Measurements from ENCODE around the gene FMO2. TPM values are rescaled to one million over a fixed set of nuclear protein-coding genes. Genes with fewer than 3 reads are reported as not detected.
"Not testable (repeated sequence)": the region's sequence is repeated elsewhere in the genome, so short reads cannot be mapped to it uniquely, and the experiment has no call there.

FMO2 gene
- total RNA-seq, 1 donor: 2.9 TPM

- no peaks in the 10 kb centered on the region for H3K36me3 ChIP-seq (ENCODE audit: insufficient read depth, low read length)
- H3K4me2 ChIP-seq (ENCODE audit: insufficient read depth, low read length): no peak overlapping the region
- H3K4me3 ChIP-seq (ENCODE audit: insufficient read depth, low read length): no peak overlapping the region
- H4K20me1 ChIP-seq (ENCODE audit: insufficient read depth, low read length): no peaks in the 10 kb centered on the region
- no peaks in the 10 kb centered on the region for H3K79me2 ChIP-seq (ENCODE audit: insufficient read depth, low read length)
- no peak overlapping the region for H2AFZ ChIP-seq (ENCODE audit: low read length)
- no peaks in the 10 kb centered on the region for H3K27me3 ChIP-seq (ENCODE audit: insufficient read depth, low read length)
- TF ChIP-seq CTCF (IDR thresholded peaks at IDR 0.05; ENCODE audit: extremely low read depth, low read depth, low read length): no peak
- H3K27ac ChIP-seq (ENCODE audit: low read depth, low read length): no peak overlapping the region
- H3K9me3 ChIP-seq (ENCODE audit: low read depth, low read length): no peaks in the 10 kb centered on the region
- no peaks in the 10 kb centered on the region for H3K4me1 ChIP-seq (ENCODE audit: insufficient read depth, low read length)
- DNase-seq (ENCODE audit: insufficient read length, low spot score, missing footprints): no peak
Observed at GRCh38 chr1:171231326-171231725, 46.2 kb downstream of the FMO2 start.

- TF ChIP-seq CTCF (IDR thresholded peaks at IDR 0.05; ENCODE audit: extremely low read depth, low read depth, low read length): no peak
- H3K9me3 ChIP-seq (ENCODE audit: low read depth, low read length): no peaks in the 10 kb centered on the region
- no peak for DNase-seq (ENCODE audit: insufficient read length, low spot score, missing footprints)
- H3K4me1 ChIP-seq (ENCODE audit: insufficient read depth, low read length): no peaks in the 10 kb centered on the region
- H3K27me3 ChIP-seq (ENCODE audit: insufficient read depth, low read length): no peaks in the 10 kb centered on the region
- H3K4me2 ChIP-seq (ENCODE audit: insufficient read depth, low read length): no peak overlapping the region
- no peak overlapping the region for H3K27ac ChIP-seq (ENCODE audit: low read depth, low read length)
- no peak overlapping the region for H2AFZ ChIP-seq (ENCODE audit: low read length)
- H3K36me3 ChIP-seq (ENCODE audit: insufficient read depth, low read length): no peaks in the 10 kb centered on the region
- no peaks in the 10 kb centered on the region for H4K20me1 ChIP-seq (ENCODE audit: insufficient read depth, low read length)
- no peak overlapping the region for H3K4me3 ChIP-seq (ENCODE audit: insufficient read depth, low read length)
- no peaks in the 10 kb centered on the region for H3K79me2 ChIP-seq (ENCODE audit: insufficient read depth, low read length)
Observed at GRCh38 chr1:171233183-171233582, 48.1 kb downstream of the FMO2 start.

GRCh38 chr1:171236231-171236630 lies 51.1 kb downstream of the FMO2 start:
- H3K4me3 ChIP-seq (ENCODE audit: insufficient read depth, low read length); H3K9me3 ChIP-seq (ENCODE audit: low read depth, low read length); H2AFZ ChIP-seq (ENCODE audit: low read length); H3K4me1 ChIP-seq (ENCODE audit: insufficient read depth, low read length); H3K4me2 ChIP-seq (ENCODE audit: insufficient read depth, low read length); H3K79me2 ChIP-seq (ENCODE audit: insufficient read depth, low read length); H3K27ac ChIP-seq (ENCODE audit: low read depth, low read length); H4K20me1 ChIP-seq (ENCODE audit: insufficient read depth, low read length); H3K27me3 ChIP-seq (ENCODE audit: insufficient read depth, low read length); DNase-seq (ENCODE audit: insufficient read length, low spot score, missing footprints); H3K36me3 ChIP-seq (ENCODE audit: insufficient read depth, low read length): not testable (repeated sequence)

- H3K79me2 ChIP-seq (ENCODE audit: insufficient read depth, low read length): no peaks in the 10 kb centered on the region
- no peak overlapping the region for H3K4me3 ChIP-seq (ENCODE audit: insufficient read depth, low read length)
- H3K4me1 ChIP-seq (ENCODE audit: insufficient read depth, low read length): no peaks in the 10 kb centered on the region
- no peaks in the 10 kb centered on the region for H3K36me3 ChIP-seq (ENCODE audit: insufficient read depth, low read length)
- no peaks in the 10 kb centered on the region for H4K20me1 ChIP-seq (ENCODE audit: insufficient read depth, low read length)
- no peaks in the 10 kb centered on the region for H3K9me3 ChIP-seq (ENCODE audit: low read depth, low read length)
- no peak for TF ChIP-seq CTCF (IDR thresholded peaks at IDR 0.05; ENCODE audit: extremely low read depth, low read depth, low read length)
- H3K27ac ChIP-seq (ENCODE audit: low read depth, low read length): no peak overlapping the region
- DNase-seq (ENCODE audit: insufficient read length, low spot score, missing footprints): no peak
- H2AFZ ChIP-seq (ENCODE audit: low read length): no peak overlapping the region
- H3K4me2 ChIP-seq (ENCODE audit: insufficient read depth, low read length): no peak overlapping the region
- no peaks in the 10 kb centered on the region for H3K27me3 ChIP-seq (ENCODE audit: insufficient read depth, low read length)
Observed at GRCh38 chr1:171243878-171244277, 58.8 kb downstream of the FMO2 start.

Data from osteoblast (primary cell).